Suppressor macrophage treated with lipopolysaccharide for 4 hours (primary cell): Measurements from ENCODE around the gene WNT9B.
A peak's percentile ranks its signal among the peaks of the same experiment; 100 is the strongest.
"Not testable (repeated sequence)": the region's sequence is repeated elsewhere in the genome, so short reads cannot be mapped to it uniquely, and the experiment has no call there.

Experiments
- DNase-seq: peaks from one replicate; pipeline ENCODE4 v3.0.0-alpha.2; 2020

WNT9B gene

DNA sequence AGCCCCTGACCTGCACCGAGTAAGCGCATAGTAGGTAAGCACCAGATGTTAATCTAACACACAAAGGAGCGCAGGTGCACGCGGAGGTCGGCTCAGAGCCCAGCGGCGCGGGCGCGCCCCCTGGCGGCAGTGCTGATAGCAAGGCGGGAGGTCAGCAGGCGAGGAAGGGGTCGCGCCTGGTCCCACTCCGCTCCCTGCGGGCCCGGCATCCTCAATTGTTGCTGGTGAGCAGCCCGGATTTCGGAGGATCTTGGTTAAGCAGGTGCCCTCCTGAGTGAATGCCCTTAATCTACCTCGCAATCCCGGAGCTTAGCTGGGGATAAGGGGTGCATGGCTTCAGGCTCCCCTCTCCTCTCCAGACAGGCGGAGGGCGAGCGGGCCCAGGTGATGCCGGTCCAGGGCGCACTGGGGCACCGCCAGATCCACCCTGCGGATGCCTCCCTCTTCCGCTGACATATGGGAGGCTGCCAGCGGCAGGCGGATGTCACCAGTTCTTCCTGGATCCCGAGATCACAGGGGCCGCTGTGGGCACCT lies 28.9 kb upstream of the WNT9B start:
- DNase-seq = peak; percentile 29

GRCh38 chr17:46823657-46824056 lies 27.7 kb upstream of the WNT9B start:
- no peak for DNase-seq

GRCh38 chr17:46826116-46826515 lies 25.3 kb upstream of the WNT9B start:
- DNase-seq = no peak

- no peak for DNase-seq
Measured at GRCh38 chr17:46827274-46827673, 24.1 kb upstream of the WNT9B start.

DNA sequence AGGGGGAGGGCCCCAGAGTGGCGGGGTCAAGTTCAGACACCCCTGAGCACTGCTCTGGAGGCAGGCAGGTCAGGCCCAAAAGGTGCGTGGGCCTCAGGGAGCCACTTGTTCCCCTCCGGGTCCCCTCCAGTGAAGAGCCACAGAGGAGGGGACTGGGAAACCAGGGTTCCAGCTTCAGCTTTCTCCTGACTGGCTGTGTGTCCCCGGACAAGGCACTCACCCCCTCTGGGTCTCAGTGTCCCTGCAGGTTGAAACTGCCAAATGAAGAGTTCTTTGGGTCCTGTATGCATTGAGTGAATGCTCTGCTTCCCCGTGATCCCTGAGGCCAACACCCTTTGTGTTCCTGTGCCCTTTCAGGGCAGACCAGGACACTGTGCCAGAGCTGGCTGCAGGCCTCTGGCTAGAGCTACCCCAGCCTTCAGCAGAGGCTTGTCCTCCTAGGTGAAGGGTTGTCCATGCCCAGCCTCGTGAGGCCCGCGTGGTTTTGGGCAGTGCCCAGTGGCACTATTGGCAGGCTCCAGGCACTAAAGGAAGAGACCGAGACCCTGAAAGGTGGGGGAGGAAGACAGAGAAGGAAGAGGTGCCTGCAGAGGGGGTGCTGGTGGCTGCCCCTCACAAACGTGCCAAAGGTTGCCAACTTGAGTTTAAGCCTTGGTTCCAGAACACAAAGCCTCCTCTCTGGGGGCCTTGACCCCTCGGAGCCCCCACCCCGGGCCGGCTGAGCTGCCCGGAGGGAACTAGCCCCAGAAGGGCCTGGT lies 19.6 kb upstream of the WNT9B start:
- DNase-seq = no peak

- DNase-seq = no peak
Measured at GRCh38 chr17:46832331-46832821, 19.0 kb upstream of the WNT9B start.

DNA sequence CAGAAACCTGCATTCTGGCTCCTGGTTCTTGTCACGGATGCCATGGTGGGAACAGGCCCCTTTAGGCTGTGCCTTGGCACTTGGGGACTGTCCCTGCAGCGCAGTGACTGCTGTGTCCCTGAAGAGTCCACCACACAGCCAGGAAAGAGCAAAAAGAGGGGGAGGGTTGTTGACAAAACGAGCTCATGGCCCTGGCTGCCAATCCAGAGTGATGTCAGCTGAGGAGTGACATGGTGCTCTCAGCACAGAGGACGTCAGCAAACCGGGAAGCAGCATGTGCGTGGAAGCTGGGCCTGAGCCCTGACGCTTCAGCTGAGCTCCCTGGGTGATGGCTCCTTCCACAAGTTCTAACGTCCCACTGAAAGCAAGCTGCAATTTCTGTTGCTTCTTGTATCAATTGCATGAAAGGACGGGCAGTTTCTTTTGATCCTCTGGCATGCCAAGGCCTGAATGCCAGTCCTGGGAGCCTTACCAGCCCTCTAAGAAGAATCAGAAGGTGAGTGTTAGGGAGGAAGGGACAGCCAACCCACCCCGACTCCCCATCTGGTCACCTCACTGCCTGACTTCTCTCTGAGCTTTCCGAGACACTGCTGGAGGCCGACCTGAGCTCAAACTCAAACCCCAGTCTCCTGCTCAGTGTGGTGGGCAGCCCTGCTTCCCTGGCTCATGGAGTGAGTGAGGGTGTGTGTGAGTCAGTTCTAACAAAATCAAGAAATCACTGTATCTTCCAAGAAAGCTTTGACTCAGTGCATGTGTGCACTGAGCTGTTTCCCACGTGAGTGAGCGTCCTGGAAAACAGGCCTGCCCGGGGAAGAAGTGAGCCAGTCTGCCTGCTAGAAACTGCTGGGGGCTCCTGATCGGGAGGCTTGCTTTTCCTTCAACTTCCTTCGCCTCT lies 18.2 kb upstream of the WNT9B start:
- no peak for DNase-seq

- no peak for DNase-seq
Measured at GRCh38 chr17:46833840-46834208, 17.6 kb upstream of the WNT9B start.

DNA sequence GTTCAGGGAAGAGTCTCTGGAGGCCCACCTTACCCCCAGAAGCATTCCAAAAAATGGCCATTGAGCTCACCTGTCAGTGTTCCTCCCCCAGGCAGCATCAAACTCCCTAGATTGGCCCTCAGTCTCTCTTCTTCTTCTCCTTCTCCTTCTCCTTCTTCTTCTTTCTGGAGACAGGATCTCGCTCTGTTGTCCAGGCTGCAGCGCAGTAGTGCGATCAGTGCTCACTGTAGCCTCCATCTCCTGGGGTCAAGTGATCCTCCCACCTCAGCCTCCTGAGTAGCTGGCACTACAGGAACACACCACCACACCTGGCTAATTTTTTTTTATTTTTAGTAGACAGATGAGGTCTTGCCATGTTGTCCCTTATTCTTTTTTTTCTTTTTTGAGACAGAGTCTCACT lies 16.5 kb upstream of the WNT9B start:
- no peak for DNase-seq

DNA sequence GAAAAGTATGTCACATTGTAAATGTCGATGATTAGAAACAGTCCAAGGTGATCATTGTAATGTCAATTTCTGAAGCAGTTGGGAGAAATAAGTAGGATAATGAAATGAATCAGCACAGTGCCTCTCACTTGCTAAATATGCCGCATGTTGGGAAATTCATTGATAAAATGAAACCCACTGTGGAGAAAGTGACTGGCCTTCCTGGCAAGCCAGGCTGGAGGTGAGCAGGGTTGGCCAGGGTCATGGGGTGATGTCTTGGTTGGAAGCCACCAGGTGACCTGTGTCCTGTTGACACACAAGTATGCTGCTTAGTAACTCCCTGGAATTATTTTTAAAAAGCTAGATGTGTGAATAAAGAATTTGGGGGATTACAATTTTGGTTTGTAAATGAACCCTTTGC lies 14.9 kb upstream of the WNT9B start:
- DNase-seq = no peak

DNA sequence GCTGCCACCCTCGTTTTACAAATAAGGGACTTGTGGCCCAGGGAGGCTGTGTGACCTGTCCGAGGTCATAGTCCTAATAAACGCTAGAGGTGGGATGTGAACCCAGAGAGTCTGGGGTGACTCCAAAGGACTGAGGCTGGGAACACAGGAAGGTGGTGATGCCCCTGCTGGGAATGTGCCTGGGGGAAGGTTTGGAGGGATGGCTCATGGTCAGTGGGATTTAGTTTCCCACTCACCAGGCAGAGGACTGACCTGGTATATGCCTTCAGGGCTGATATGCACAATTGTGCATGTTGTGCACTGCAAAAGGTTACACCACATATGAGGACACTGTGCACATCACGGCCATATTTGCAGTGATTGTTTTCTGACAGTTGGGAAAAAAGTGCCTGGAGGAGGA lies 13.9 kb upstream of the WNT9B start:
- DNase-seq = no peak

DNA sequence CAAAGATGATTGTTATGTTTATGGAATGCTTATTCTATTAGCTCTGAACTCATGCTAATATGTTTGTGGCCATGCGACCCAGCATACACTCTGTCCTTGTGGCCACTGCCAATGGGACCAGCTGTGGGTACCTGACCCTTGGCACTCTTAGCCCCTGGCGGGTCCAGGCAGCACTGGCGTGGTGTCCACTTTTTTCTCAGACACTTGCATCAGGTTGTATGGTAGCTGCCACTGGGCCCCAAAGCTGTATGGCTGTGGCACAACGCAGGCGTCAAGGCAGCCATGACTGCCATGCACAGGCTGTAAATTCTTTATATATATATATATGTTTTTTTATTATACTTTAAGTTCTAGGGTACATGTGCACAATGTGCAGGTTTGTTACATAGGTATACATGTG lies 12.2 kb upstream of the WNT9B start:
- DNase-seq = no peak

DNA sequence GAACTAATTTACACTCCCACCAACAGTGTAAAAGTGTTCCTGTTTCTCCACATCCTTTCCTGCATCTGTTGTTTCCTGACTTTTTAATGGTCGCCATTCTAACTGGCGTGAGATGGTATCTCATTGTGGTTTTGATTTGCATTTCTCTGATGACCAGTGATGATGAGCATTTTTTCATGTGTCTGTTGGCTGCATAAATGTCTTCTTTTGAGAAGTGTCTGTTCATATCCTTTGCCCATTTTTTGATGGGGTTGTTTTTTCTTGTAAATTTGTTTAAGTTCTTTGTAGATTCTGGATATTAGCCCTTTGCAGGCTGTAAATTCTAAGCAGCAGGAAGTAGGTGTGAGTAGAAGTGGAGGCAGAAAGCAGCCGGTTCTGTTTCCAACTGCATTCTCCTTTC lies 10.8 kb upstream of the WNT9B start:
- not testable (repeated sequence) for DNase-seq

DNA sequence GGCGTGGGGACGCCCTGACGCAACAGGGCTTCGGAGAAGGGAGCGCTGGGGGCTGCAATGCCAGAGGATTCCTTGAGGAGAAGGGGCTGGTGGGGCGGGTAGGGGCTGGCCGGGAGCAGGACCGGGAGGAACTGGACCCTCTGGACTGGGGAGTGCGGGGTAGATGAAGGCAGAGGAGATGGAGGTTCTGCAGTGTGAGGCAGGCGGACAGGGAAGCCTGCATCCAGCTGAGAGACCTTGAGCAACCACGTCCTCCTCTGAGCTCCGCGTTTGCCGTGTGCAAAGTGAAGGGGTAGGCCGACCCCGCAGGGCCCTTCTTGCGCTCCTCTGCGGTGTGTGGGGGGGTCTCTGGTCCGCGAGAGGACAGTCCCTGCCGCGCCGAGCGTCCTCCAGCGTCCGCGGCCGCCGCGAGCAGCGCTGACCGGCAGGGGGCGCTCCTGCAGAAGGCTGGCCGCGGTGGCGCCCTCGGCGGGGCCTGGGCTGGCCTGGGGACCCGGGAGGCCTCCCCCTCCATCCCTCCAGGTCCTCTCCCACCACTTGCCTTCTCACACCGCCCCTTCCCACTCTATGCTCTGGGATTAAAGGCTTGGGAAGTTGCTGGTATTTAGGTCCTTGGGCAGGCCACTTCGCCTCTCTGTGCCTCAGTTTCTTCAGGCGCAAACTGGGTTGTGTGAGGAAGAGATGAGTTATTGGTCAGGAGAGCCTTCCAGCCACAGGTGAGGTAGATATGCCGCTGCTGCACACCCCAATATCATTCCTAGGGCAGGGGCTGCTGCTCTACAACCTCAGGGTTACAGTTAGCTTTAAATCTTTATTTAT lies 9.6 kb upstream of the WNT9B start:
- DNase-seq = peak; percentile 42

- peak; percentile 17 for DNase-seq
Measured at GRCh38 chr17:46842835-46843234, 8.5 kb upstream of the WNT9B start.

GRCh38 chr17:46847204-46848191 lies 3.9 kb upstream of the WNT9B start:
- no peak for DNase-seq

- DNase-seq = no peak
Measured at GRCh38 chr17:46848534-46848933, 2.8 kb upstream of the WNT9B start.

DNA sequence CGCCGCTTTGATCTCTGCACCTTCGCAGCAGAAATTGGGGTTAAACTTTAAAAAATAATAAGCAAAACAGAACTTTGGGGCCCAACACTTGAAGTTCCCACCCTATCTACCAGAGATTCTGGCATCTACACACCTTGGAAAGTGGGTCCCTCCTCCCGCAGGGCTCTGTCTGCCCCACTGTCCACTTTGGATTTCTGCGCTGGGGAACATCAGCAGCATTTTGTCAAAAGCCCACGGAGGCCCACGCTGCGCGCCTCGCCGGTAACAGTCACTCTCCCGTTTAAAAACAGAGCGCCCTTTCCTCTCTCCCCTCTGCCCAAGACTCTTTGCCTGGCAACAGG lies 725 bp upstream of the WNT9B start:
- no peak for DNase-seq

DNA sequence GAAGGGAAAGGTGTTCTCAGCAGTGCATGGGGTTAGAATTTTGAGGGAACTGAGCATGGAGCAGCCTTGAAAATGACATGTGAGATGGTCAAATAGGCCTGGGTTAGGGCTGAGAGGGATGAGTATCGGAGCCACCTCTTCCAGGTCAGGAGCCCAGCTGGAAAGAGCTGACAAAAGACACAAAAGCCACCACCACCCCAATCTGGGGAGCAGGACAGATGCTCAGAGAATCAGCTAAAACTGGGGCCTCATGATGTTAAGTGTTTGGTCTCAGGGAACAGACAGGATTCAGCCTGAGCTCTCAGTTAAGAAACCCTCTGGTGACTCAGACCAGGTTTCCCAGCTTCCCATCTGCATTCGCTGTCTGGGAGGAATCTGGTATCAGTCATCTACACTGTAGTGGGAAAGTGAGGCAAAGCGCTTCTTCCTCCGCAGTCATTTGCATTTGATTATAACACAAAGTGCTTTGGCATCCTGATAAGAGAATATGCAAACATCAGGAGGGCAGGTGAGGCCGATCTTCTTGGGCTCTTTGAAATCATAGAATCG lies 2.6 kb downstream of the WNT9B start:
- DNase-seq = no peak

DNA sequence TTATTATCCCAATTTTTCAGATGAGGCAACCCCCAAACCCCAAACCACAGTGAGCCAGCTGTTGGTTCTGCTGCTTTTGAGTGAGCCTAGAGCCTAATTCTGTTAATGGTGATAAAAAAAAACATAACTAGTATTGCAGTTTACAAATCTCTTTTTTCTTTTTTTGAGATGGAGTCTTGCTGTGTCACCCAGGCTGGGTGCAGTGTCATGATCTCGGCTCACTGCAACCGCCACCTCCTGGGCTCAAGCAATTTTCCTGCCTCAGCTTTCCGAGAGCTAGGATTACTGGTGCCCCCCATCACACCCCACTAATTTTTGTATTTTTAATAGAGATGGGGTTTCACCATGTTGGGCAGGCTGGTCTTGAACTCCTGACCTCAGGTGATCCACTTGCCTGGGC lies 3.1 kb downstream of the WNT9B start:
- DNase-seq = no peak

GRCh38 chr17:46854948-46855347 lies 3.6 kb downstream of the WNT9B start:
- no peak for DNase-seq

GRCh38 chr17:46857600-46857999 lies 6.2 kb downstream of the WNT9B start:
- DNase-seq = no peak
